ENCODE results near the gene LRRC8D. TPM values are rescaled to one million over a fixed set of nuclear protein-coding genes. Genes with fewer than 3 reads are reported as not detected.

LRRC8D gene
- total and polyA plus RNA-seq, 9 donors = 5.0 to 14.1 (median 8.8) TPM

GRCh38 chr1:89986020-89986419, 165.2 kb downstream of the LRRC8D start:
- Histone ChIP-seq H3K4me3 (no peak overlapping the region), H3K27me3 (no peaks in the 10 kb centered on the region), H3K9me3 (no peaks in the 10 kb centered on the region), H3K36me3 (no peaks in the 10 kb centered on the region), H3K4me1 (ENCODE audit: insufficient read depth) (peaks cover 2% of the 10 kb centered on the region), H3K27ac (no peak overlapping the region)
- intact Hi-C loops (cut with DNase I) = loop anchor here (2.0 to 5.0 kb wide), 3 partner anchors 179 to 184 kb away; no protein-coding TSS in a partner anchor
- TF ChIP-seq POLR2A (IDR thresholded peaks at IDR 0.05) (no peak), EP300 (IDR thresholded peaks at IDR 0.05) (no peak), CTCF (IDR thresholded peaks at IDR 0.05) (no peak)
- DNase-seq = no peak

Other genes starting within 250 kb of the LRRC8D start
- 1 to 10 TPM; 5.7 to 9.2 (median 7.2) TPM for gene LRRC8C, start 187.9 kb upstream of the LRRC8D start, total RNA-seq
- 10 to 100 TPM in 1 of 2 donors, 1 to 10 TPM in 1; 5.6 to 11.1 TPM for gene LRRC8C, start 187.9 kb upstream of the LRRC8D start, polyA plus RNA-seq
- 10 to 100 TPM; 17.1 to 24.7 (median 21.8) TPM for gene ZNF326, start 174.1 kb downstream of the LRRC8D start, total RNA-seq
- gene ZNF326, start 174.1 kb downstream of the LRRC8D start, polyA plus RNA-seq = 10 to 100 TPM; 10.9 to 24.4 TPM

All from ovary (tissue), 9 donors.